HG03442 (cell line): ENCODE data around the gene PNRC1.
"Not testable (repeated sequence)": the region's sequence is repeated elsewhere in the genome, so short reads cannot be mapped to it uniquely, and the experiment has no call there.

ENCODE experiments used
- ATAC-seq: cut with Tn5 transposase; IDR thresholded peaks from one replicate; pipeline ENCODE4 v1.9.1; 2021; ENCODE audit warnings: mild to moderate bottlenecking, moderate library complexity; ENCODE audit not compliant: unreplicated experiment

PNRC1 gene

GRCh38 chr6:89058627-89059026, 21.9 kb upstream of the PNRC1 start:
- no peak for ATAC-seq

GRCh38 chr6:89059227-89059626, 21.3 kb upstream of the PNRC1 start:
- no peak for ATAC-seq

GRCh38 chr6:89063881-89064280, 16.7 kb upstream of the PNRC1 start:
- no peak for ATAC-seq

GRCh38 chr6:89064931-89065330, 15.6 kb upstream of the PNRC1 start:
- not testable (repeated sequence) for ATAC-seq

GRCh38 chr6:89066121-89066520, 14.4 kb upstream of the PNRC1 start:
- not testable (repeated sequence) for ATAC-seq

GRCh38 chr6:89066940-89067646, 13.5 kb upstream of the PNRC1 start:
- ATAC-seq, result no peak

- no peak for ATAC-seq
Observed at GRCh38 chr6:89067796-89068195, 12.8 kb upstream of the PNRC1 start.

GRCh38 chr6:89068695-89069094, 11.9 kb upstream of the PNRC1 start:
- no peak for ATAC-seq

- ATAC-seq, result no peak
Observed at GRCh38 chr6:89069536-89070163, 10.9 kb upstream of the PNRC1 start.

GRCh38 chr6:89071036-89071435, 9.5 kb upstream of the PNRC1 start:
- ATAC-seq, result no peak

- ATAC-seq, result no peak
Observed at GRCh38 chr6:89073014-89073620, 7.4 kb upstream of the PNRC1 start.

- no peak for ATAC-seq
Observed at GRCh38 chr6:89073840-89074239, 6.7 kb upstream of the PNRC1 start.

- no peak for ATAC-seq
Observed at GRCh38 chr6:89079511-89080234, 878 bp upstream of the PNRC1 start.

- ATAC-seq, result peak; percentile 9
Observed at GRCh38 chr6:89081129-89081422, 525 bp downstream of the PNRC1 start.

- peak; percentile 52 for ATAC-seq
Observed at GRCh38 chr6:89081423-89082322, 1.1 kb downstream of the PNRC1 start.

- no peak for ATAC-seq
Observed at GRCh38 chr6:89082486-89082891, 1.9 kb downstream of the PNRC1 start.

GRCh38 chr6:89084542-89084941, 4.0 kb downstream of the PNRC1 start:
- ATAC-seq, result no peak

- no peak for ATAC-seq
Observed at GRCh38 chr6:89084954-89085353, 4.4 kb downstream of the PNRC1 start.

GRCh38 chr6:89085409-89086205, 5.1 kb downstream of the PNRC1 start:
- ATAC-seq, result no peak

- ATAC-seq, result no peak
Observed at GRCh38 chr6:89087881-89088280, 7.3 kb downstream of the PNRC1 start.
